GM12865 (cell line): Measurements from ENCODE around the gene CCNE1.
"Not testable (repeated sequence)": the region's sequence is repeated elsewhere in the genome, so short reads cannot be mapped to it uniquely, and the experiment has no call there.

Source experiments
- DNase-seq: peaks from one replicate; pipeline ENCODE4 v3.0.0; 2010; ENCODE audit warnings: low read depth
- H3K4me3 ChIP-seq: 2 replicates; pipeline ENCODE4 v1.5.1; 2011; ENCODE audit warnings: mild to moderate bottlenecking, low read depth, low read length, control low read depth
- TF ChIP-seq, protein P1 (sequence below): IDR thresholded peaks from 2 replicates; pipeline ENCODE4 v1.5.1; 2011; ENCODE audit warnings: low read length, control low read depth, low read depth, inconsistent platforms; ENCODE audit not compliant: insufficient read depth; ENCODE audit errors: missing control alignments

Gene CCNE1

DNA sequence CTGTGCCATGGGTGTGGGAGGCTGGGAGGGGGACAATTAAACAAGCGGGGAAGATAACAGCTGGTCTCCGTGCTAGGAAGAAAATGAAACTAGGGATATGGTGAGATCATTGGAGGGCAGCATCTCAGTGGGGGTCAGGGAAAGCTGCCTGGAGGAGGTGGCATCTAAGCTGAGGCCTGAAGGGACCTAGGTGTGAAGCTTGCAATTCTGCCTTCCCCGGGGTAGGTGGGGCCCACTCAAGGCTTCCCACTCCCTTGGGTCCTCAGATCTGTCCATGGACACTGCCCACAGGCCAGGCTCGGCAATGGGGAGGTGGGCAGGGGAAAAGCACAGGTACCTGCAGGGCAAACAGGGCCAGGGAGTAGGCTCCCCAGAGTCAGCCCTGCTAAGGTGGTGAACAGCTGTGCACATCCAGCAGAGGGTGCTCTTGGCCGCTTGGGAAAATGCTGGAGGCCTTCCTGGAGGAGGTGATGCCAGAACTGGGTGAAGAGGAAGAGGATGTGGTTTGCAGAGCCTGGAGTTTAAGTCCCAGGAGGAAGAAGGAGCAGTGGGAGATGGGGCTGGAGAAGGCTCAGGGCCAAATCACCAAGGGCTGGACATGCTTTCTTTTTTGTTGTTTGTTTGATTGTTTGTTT, 25.7 kb upstream of the CCNE1 start:
- TF ChIP-seq, protein P1, sequence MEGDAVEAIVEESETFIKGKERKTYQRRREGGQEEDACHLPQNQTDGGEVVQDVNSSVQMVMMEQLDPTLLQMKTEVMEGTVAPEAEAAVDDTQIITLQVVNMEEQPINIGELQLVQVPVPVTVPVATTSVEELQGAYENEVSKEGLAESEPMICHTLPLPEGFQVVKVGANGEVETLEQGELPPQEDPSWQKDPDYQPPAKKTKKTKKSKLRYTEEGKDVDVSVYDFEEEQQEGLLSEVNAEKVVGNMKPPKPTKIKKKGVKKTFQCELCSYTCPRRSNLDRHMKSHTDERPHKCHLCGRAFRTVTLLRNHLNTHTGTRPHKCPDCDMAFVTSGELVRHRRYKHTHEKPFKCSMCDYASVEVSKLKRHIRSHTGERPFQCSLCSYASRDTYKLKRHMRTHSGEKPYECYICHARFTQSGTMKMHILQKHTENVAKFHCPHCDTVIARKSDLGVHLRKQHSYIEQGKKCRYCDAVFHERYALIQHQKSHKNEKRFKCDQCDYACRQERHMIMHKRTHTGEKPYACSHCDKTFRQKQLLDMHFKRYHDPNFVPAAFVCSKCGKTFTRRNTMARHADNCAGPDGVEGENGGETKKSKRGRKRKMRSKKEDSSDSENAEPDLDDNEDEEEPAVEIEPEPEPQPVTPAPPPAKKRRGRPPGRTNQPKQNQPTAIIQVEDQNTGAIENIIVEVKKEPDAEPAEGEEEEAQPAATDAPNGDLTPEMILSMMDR = peak; percentile 48
- DNase-seq = peak; percentile 41
- no peak overlapping the region for H3K4me3 ChIP-seq

DNA sequence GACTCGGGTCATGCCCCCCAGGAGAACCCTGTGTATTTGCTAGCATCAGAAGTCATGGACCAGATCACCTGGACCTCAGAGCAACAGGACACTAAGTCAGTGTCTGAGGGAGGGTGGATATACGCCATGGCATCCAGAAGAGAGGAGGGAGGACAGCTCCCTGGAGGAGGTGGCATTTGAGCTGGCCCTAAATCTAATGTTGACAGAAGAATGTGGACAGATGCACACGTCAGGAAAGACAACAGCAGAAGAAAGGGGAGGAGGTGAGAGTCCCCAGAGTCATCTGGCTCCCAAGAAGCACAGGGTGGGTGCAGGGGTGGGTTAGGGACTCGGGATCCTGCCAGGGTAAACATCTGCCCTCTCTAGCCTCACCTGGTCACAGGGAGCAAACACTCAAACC, 24.5 kb upstream of the CCNE1 start:
- DNase-seq = no peak
- no peak overlapping the region for H3K4me3 ChIP-seq
- TF ChIP-seq, protein P1 = no peak

DNA sequence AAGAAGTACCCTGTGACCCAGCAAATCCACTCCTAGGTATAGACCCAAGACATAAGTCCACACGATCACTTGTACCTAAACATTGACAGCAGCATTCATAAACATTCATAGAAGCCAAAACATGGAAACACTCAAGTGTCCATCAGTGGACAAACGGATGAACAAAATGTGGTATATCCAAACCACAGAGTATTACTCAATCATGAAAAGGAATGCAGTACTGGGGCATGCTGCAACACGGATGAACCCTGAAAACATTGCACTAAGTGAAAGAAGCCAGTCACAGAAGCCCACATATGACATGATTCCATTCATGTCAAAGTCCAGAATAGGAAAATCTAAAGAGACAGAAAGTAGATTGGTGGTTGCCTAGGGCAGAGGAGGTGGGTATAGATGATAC, 22.8 kb upstream of the CCNE1 start:
- no peak overlapping the region for H3K4me3 ChIP-seq
- TF ChIP-seq, protein P1 = no peak

DNA sequence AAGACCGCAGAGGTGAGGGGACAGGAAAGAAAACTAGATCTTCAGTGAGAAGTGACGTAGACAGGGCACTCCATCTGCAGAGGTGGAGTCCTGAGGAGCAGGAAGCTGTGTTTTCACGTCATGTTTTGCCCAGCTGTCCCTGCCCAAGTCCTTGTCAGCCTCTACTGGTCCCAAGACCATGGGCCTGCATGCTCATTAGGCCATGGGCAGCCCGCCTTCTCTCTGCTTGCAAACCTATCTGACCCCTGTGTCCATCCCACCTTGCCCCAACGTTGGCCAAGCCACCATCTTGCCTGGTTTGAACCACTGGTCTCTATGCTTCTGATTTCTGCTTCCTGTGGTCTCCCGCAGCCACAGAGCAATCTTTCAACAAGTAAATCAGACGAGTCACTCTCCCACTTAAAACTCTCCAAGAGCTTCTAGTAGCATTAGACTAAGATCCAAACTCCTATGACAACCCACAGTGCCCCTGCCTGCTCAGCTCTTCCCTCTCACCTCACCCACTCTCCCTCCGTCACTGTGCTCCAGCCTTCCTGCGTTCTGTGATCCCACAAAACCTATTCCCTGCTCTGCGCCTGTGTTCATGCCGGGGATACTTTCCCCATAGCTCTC, 18.6 kb upstream of the CCNE1 start:
- no peak overlapping the region for H3K4me3 ChIP-seq
- DNase-seq = no peak
- TF ChIP-seq, protein P1 = no peak

More for the DNA sequence above, 22.8 kb upstream of the CCNE1 start:
- no peak for DNase-seq

DNA sequence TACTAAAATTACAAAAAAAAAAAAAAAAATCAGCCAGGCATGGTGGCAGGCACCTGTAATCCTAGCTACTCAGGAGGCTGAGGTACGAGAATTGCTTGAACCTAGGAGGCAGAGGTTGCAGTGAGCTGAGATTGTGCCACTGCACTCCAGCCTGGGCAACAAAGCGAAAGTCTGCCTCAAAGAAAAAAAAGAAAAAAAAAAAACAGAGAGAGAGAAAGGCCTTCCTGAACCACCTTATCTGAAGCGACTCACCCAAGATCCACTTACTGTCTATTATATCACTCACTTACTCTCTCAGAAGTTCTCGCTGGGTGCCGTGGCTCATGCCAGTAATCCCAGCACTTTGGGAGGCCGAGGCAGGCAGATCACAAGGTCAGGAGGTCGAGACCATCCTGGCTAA, 17.3 kb upstream of the CCNE1 start:
- H3K4me3 ChIP-seq, DNase-seq: not testable (repeated sequence)

DNA sequence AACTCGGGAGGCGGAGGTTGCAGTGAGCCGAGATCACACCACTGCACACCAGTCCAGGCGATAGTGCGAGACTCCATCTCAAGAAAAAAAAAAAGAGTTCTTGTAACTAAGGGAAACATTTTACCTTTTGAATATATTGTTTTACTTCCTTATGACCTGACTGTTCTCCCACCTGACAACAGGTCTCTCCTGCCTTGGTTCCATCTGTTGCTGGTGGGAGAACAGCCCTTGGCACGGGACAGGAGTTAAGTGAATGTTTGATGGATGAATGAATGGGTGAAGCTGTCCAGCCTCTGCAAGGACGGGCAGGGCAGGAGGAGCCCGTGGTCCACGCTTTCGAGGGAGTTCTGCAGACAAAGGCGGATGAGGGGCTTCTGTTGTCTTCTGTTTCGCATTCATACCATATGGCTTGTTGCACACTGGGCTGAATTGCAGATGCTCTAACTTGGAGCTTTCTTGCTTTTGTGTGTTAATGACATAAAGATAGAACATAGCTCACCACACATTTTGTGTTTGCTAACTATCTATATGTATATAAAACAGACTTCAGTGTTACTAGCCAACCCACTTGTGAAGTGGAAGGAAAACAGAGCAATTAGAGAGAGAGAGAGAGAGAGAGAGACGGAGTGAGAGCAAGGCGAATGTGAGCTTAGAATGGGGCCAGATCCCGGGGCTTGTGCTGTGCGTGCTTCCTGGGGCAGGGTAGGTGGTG, 16.2 kb upstream of the CCNE1 start:
- TF ChIP-seq, protein P1 = no peak
- H3K4me3 ChIP-seq = no peak overlapping the region
- DNase-seq = no peak

DNA sequence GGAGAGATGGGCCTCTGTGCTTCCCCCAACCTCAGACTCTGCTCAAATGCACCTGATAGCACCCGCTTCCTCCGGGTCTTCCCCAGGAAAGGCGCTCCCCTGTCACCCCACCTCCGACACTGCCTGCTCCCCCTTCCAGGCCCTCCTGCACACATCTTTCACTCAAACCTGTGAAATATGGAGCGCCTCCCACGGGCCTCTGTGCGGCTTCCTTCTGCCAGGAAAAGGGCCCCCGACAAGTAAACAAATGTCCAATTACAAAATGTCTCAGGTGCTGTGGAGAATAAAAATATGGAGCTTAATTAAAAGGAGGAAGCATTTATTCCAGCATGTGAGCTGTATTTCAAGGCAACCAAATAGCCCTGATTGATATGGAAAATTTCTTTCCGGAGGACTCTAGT, 15.6 kb upstream of the CCNE1 start:
- no peak overlapping the region for H3K4me3 ChIP-seq
- DNase-seq = no peak
- TF ChIP-seq, protein P1 = no peak
